Measurements from ENCODE around the gene ZKSCAN4. TPM values are rescaled to one million over a fixed set of nuclear protein-coding genes. Genes with fewer than 3 reads are reported as not detected.
A peak's percentile ranks its signal among the peaks of the same experiment; 100 is the strongest.

The ZKSCAN4 gene
- total and polyA plus RNA-seq, 2 of the 8 experiments (the other 6 are each of a cell fraction or from before 2014, with no cell fraction given): 2.2 to 6.6 TPM

- H3K9ac ChIP-seq (replicated peaks in 1 of 4; ENCODE audit: extremely low read depth in 1 of 4, low read depth in 3 of 4, low read length in 3 of 4): no peak overlapping the region
- whole genome bisulfite sequencing, 2 experiments (ENCODE audit: extremely low coverage in 1 of 2, insufficient coverage in 1 of 2, insufficient read length in 1 of 2, insufficient replicate concordance in 2 of 2, low coverage in 1 of 2, low lambda C conversion rate in 2 of 2, missing lambda C conversion rate in 1 of 2): 93% methylated on average over 12 of the region's 12 CpGs; no CpG with 5 or more reads in 1 of the 2 experiments
- H2AFZ ChIP-seq (ENCODE audit: low read length): no peak overlapping the region
- no peak overlapping the region for H3K56ac ChIP-seq (replicated peaks; ENCODE audit: insufficient read length, low read depth, low read length)
- no peak overlapping the region for H3K14ac ChIP-seq (ENCODE audit: insufficient read length)
- H4K8ac ChIP-seq (ENCODE audit: extremely low read depth, insufficient read depth, low read length): 0 out of 2 replicates have a peak overlapping the region, but pooled peaks have one; percentile 9
- no peak for FAIRE-seq
- H2BK5ac ChIP-seq (ENCODE audit: low read depth, low read length): no peak overlapping the region
- H2BK12ac ChIP-seq (ENCODE audit: low read depth, low read length): no peak overlapping the region
- H3K18ac ChIP-seq (ENCODE audit: extremely low read depth, low read length): no peak overlapping the region
- H3K9me3 ChIP-seq (ENCODE audit: insufficient read depth in 2 of 2, low read depth in 1 of 2, low read length in 1 of 2): no peaks in the 10 kb centered on the region
- TF ChIP-seq, protein P1, sequence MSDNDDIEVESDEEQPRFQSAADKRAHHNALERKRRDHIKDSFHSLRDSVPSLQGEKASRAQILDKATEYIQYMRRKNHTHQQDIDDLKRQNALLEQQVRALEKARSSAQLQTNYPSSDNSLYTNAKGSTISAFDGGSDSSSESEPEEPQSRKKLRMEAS (IDR thresholded peaks at IDR 0.05): no peak
- no peak for TF ChIP-seq KDM5A (IDR thresholded peaks at IDR 0.05; ENCODE audit: low read length)
- no peak for TF ChIP-seq SRF (IDR thresholded peaks at IDR 0.05; ENCODE audit: low read depth, low read length)
- no peak for TF ChIP-seq TBP (IDR thresholded peaks at IDR 0.05; ENCODE audit: low read depth, low read length)
- TF ChIP-seq EZH2 (IDR thresholded peaks at IDR 0.05; ENCODE audit: low read depth, low read length, severe bottlenecking): no peak
- no peak for TF ChIP-seq POU5F1 (IDR thresholded peaks at IDR 0.05; ENCODE audit: low read depth, low read length)
- TF ChIP-seq POLR2AphosphoS5 (IDR thresholded peaks at IDR 0.05; ENCODE audit: low read depth, low read length): no peak
- TF ChIP-seq TEAD4 (IDR thresholded peaks at IDR 0.05; ENCODE audit: low read depth, low read length): no peak
- TF ChIP-seq BRCA1 (IDR thresholded peaks at IDR 0.05; ENCODE audit: low read depth, low read length): no peak
- no peak for TF ChIP-seq NRF1 (IDR thresholded peaks at IDR 0.05; ENCODE audit: low read depth, low read length)
- TF ChIP-seq RXRA (IDR thresholded peaks at IDR 0.05; ENCODE audit: insufficient read depth, low read depth, low read length): no peak
- no peak for TF ChIP-seq SP1 (IDR thresholded peaks at IDR 0.05; ENCODE audit: low read depth, low read length)
- TF ChIP-seq SIX5 (IDR thresholded peaks at IDR 0.05; ENCODE audit: low read depth, low read length): no peak
- no peak for TF ChIP-seq GTF2F1 (IDR thresholded peaks at IDR 0.05; ENCODE audit: borderline replicate concordance, low read depth, low read length)
- no peaks in the 10 kb centered on the region for H4K20me1 ChIP-seq (replicated peaks in 1 of 2; ENCODE audit: control insufficient read depth in 1 of 2, insufficient read depth in 2 of 2, low read length in 2 of 2)
- H3K4me3 ChIP-seq (ENCODE audit: extremely low read depth in 1 of 4, insufficient read depth in 2 of 4, low read depth in 3 of 4, low read length in 4 of 4): peak overlapping the region in 2 of 4 experiments; percentile 53 to 78; a peak in 3 of 8 replicates
- no peak overlapping the region for H2BK120ac ChIP-seq (replicated peaks; ENCODE audit: low read depth, low read length)
- CTCF ChIA-PET (ENCODE audit: partially characterized antibody): interaction anchor here (1.3 to 2.1 kb wide), 4 partner anchors 10 to 138 kb away, joined by 3 to 8 read pairs (median 4); no protein-coding TSS in a partner anchor
- DNase-seq (ENCODE audit: low read depth in 1 of 2, low spot score in 2 of 2): no peak
- no peaks in the 10 kb centered on the region for H3K79me2 ChIP-seq (ENCODE audit: control insufficient read depth in 1 of 2, insufficient read depth in 2 of 2, low read length in 2 of 2)
- POLR2A ChIA-PET (ENCODE audit: partially characterized antibody): interaction anchor here (0.6 to 2.6 kb wide), 7 partner anchors 10 to 614 kb away, joined by 3 to 7 read pairs (median 5); partner anchors contain the start of genes ZKSCAN8, ZSCAN16 and ZSCAN31
- no peak overlapping the region for H3K27ac ChIP-seq (ENCODE audit: low read depth, low read length)
- no peak overlapping the region for H2AK5ac ChIP-seq (ENCODE audit: low read depth, low read length)
- no peaks in the 10 kb centered on the region; the same call in 1 of the 2 replicates for H3K79me1 ChIP-seq (ENCODE audit: low read depth, low read length)
- no peak overlapping the region for H2BK20ac ChIP-seq (ENCODE audit: low read length)
- H3K4me2 ChIP-seq (ENCODE audit: insufficient read depth in 1 of 2, low read depth in 2 of 2, low read length in 2 of 2): peak overlapping the region; percentile 78 to 89; a peak in 3 of 4 replicates
- no peak overlapping the region for H3K23ac ChIP-seq (ENCODE audit: insufficient read length)
- H4K91ac ChIP-seq (replicated peaks; ENCODE audit: insufficient read length, low read length): no peak overlapping the region
- H3K27me3 ChIP-seq (replicated peaks in 1 of 4; ENCODE audit: control insufficient read depth in 3 of 4, extremely low read depth in 1 of 4, insufficient read depth in 3 of 4, low read length in 3 of 4): peaks cover 3 to 33% (median 20%) of the 10 kb centered on the region in 4 experiments
- H3K4ac ChIP-seq (replicated peaks; ENCODE audit: insufficient read length, low read depth, low read length): no peak overlapping the region
- no peaks in the 10 kb centered on the region; the same call in 1 of the 2 replicates for H3K23me2 ChIP-seq (ENCODE audit: low read depth, low read length)
- peaks cover 0 to 4% (median 1%) of the 10 kb centered on the region in 4 experiments; a peak in 3 of 7 replicates for H3K4me1 ChIP-seq (replicated peaks in 1 of 4; ENCODE audit: control insufficient read depth in 3 of 4, insufficient read depth in 4 of 4, low read length in 3 of 4)
- H3K36me3 ChIP-seq (ENCODE audit: control insufficient read depth in 2 of 4, insufficient read depth in 4 of 4, low read length in 3 of 4): no peaks in the 10 kb centered on the region
- H2BK15ac ChIP-seq (ENCODE audit: low read length): no peak overlapping the region
- no peak overlapping the region for H4K5ac ChIP-seq (ENCODE audit: insufficient read length, low read depth, low read length)
These were observed 34.2 kb downstream of the ZKSCAN4 start for GRCh38 chr6:28217890-28218289.
